NCI-H2196 treated with DMSO at 0.1 percent for 48 hours (cell line): Measurements from ENCODE around the gene RLN3.

Experiments used
- DNase-seq: peaks from one replicate; lab custom pipeline; 2025; ENCODE audit not compliant: unreplicated experiment; lab: John Stamatoyannopoulos, UW

The RLN3 gene

DNA sequence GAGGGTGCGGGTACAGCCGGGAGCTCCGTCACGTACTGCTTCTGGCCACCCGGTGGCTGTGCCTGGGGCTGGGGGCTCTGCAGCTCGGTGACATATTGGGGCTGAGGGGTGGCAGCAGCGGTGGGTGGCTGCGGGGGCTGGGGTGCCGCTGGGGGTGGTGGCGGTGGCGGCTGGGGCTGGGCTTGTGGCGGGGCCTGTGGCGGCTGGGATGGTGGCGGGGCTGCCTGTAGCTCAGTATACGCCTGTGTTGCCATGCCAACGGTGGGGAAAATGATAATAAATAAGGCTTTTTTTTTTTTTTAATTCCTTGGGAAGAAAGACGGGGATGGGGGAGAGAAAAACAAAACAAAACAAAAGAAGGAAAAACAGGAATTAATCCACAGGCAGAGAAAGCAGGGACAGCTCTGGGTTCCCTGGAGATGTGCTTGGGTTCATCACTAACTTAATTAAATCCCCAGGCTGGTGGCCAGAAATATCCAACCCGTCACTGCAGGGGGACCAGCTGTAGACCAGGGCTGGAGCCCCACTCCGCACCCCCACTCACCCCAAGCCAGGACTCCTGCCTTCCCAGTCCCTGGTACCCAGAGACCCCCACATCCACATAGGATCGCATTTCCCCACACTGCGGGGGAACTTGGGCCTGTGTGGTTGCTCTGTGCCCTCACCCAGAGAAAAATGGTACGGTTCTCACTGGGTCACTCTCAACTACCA is 34.2 kb upstream of the RLN3 start:
- no peak for DNase-seq

GRCh38 chr19:13995017-13995728 is 32.8 kb upstream of the RLN3 start:
- no peak for DNase-seq

DNA sequence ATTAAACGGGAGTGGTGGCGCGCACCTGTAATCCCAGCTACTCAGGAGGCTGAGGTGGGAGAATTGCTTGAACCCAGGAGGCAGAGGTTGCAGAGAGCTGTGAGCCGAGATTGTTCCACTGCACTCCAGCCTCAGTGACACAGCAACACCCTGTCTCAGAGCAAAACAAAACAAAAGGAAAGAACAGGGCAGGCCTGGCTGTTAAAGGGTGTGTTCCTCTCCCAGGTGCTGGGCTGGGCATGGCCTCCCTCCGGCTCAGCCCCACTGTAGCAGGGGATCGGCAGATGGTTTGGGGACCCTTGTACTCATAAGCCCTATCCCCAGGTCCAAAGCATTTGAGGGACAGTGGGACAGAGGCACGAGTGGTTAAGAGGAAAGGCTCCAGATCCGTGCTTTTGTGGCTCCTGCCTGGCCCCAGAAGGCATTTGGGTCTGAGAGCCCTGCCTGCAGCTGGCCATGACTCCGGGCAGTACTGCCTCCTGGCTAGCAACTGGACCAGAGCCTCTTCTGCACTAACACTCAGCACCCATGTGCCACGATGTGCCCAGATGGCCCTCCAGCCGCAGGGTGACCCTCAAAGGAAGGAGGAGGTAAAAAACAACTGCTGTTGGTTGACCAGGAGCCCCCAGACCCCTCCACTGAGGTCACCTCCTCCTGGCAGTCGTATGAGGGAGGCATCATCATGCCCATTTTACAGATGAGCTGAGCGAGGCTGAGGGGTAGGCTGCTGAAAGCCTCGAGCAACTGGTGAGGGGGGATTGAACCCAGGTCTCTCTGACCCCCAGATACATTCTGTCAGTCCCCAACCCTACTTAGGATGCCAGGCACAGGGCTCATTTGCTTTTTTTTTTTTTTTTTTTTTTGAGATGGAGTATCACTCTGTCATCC is 31.8 kb upstream of the RLN3 start:
- DNase-seq, result no peak

DNA sequence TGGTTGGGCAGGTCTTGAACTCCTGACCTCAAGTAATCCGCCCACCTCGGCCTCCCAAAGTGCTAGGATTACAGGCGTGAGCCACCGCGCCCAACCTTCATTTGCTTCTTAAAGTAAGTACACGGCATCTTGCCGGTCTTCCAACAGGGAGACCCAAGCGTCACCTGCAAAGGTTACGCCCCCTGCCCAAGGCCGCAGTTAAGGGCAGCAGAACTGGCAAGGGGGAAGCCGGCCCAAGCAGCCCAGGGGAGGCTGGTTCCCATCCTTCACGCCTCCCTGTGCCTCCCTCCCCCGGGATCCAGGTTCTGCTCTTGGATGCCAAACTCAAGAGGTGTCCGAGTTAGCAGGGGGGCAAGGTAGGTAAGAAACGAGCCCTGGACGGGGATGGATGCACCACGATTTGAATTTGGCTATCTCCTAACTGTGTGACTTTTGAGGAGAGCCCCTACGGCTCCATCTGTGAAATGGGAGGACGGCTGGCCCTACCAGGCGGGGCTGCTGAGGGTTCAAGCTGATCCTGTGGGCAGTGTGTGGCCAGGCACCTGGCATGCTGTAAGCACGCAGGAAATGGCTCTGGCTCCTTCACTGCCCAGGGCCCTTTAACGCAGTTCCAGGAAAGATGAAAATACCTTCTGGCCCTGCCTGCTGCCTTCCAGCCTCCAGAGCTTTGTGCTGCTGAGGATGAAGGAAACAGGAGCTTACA is 30.9 kb upstream of the RLN3 start:
- DNase-seq, result no peak

DNA sequence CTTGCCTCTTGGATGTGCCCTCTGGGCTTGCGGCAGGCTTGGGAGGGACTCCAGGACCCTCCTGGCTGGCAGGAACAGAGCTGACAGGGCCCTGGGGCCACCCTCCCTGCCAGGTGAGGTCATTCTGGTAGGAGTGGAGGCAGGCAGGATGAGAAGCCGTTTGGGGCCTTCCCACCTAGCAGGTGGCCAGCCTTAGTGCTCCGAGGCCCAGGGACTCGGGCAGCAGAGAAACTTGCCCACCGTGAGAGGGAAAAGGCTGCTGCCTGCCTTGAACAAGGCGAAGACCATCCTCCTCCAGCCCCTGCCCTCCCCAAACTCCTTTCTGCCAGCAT is 30.4 kb upstream of the RLN3 start:
- DNase-seq, result no peak

DNA sequence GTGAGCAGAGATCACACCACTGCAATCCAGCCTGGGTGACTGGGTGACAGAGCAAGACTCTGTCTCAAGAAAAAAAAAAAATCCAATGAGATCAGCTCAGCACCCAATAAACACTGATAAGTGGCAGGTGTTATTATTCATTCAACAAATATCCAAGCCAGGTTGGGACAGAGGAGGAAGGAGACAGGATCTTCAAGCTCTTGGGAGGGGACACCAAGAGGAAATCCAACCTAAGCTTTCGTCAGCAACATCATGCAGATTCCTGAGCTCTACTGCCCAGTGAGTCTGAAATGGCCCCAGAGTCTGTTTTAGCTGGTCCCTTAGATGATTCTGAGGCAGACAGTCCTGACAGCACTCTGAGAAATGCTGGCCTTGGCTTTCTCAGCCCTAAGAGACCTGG is 29.5 kb upstream of the RLN3 start:
- DNase-seq, result no peak

GRCh38 chr19:13999085-13999484 is 28.9 kb upstream of the RLN3 start:
- DNase-seq, result no peak

- DNase-seq, result no peak
Observed at GRCh38 chr19:14000691-14001375, 27.1 kb upstream of the RLN3 start.

DNA sequence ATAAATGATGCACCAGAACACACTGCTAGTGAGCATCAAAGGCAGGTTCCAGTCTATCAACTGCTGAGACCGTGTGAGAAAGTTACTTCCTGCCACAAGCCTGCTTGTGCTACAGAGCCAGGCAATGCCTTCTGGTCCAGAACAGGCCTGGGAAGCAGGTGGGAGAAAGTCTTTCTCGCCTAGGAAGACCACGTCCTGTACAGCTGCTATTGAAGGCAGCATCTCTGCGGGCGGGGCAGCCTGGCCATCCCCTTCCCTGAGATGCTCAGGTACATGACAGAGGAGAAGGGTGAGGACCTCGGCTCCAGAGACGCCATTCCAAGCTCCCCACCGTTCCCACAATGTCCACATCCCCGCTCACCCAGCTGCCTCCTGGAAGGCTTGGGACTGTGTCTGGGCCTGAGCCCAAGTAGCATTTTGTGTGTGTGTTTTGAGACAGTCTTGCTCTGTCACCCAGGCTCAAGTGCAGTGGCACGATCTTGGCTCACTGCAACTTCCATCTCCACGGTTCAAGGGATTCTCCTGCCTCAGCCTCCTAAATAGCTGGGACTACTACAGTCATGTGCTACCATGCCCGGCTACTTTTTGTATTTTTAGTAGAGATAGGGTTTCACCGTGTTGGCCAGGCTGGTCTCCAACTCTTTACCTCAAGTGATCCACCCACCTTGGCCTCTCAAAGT is 25.2 kb upstream of the RLN3 start:
- DNase-seq, result no peak

DNA sequence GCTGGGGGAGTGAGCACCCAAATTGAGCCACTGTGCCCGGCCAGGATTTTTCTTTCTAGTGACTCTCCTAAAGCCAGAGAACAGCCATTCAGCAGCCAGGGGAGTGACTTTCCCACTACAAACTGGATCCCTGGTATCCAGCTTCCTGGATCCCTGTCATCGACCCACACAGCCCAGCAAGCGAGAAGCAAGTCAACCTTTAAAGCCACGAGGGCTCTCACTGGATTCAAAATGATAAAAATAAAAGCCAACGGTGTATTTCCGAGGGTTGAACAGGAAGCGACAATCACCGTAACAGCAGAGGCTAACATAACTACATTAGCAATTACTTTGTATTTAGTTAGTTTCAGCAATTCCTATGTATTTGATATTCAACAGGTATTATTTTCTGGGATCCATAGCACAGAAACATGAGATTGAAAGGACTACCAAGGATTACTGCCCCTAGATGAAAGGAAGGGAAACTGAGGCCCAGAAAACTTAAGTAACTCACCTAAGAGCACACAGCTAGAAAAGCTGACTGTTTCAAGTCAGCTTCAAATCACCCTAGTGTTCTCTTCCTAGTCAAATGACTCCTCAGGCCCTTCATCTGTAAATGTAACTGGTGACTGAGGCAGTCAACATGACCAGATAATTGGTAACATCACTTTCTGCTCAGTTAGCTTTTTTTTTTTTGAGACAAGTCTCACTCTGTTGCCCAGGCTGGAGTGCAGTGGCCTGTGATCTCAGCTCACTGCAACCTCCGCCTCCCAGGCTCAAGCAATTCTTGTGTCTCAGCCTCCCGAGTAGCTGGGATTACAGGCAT is 24.5 kb upstream of the RLN3 start:
- DNase-seq, result no peak

DNA sequence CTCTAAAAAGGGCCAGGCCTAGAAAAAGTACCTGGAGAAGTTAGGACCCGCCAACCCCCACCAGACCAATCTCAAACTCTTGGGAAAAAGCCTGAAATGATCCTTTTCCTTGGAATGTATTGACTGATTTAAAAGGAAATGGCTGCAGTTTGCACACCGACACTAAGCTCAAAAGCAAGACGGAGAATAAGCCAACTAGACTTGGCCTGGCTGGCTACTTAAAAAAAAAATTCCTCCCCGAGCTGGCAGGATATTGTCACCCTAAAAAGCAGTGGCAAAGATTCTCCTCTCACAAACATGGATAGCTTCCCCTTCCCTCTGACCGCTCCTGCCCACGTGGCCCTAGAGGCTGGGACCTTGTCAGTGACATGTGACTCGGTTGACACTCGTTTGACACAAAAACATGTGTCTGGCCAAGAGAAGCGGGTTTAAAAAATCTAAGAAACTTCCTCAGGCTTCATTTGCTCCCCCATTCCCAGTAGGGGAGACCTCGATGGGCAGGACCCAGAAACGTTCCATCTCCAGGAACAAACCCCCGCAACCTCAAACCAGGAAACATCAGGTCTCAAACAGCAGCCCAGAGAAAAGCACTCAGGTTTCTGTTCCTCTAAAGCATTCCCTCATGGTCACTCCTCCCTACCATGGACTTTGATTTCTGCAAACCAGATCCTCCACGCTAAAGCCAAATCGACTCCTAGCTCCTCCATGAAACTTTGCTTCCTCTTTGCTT is 23.2 kb upstream of the RLN3 start:
- DNase-seq, result no peak

DNA sequence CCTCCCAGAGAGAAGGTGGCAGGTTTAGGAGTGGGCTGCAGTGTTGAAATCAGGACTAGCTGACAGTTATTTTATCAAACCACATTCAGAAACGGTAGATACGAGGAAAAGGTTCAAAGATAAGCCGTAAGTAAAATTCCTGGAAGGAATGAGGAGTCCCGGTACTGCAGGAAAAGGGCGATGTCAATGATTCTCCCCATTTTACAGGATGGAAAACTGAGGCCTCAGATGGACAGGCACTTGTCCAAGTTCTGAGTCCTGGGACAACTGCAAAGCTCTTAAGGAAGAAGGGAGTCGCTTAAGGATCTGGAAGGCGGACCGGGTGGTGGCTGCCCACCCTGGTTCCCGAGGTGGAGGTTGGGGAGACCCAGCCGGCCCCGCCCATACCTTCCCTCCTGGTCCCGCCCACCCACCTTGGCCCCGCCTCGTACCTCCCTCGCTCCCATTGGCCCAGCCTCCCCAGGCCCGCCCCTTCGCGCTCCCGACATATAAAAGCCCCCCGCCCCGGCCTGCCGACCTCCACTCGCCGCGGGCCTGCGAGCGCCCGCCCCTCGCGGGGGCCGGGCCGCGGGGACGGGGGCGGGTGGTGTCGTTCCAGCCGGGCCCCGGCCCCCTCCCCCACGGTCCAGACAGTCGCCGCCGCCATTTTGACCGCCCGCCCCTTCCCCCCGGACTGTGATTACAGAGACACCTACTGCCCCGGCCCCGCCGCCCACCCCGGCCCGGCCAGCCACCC is 22.4 kb upstream of the RLN3 start:
- DNase-seq, result peak; percentile 77

GRCh38 chr19:14006085-14006765 is 21.7 kb upstream of the RLN3 start, which contains the start of gene RFX1:
TSS of gene RFX1 (minus strand) at chr19:14006320. CDS start at chr19:13993843, 12,477 bp downstream.
- peak; percentile 99 for DNase-seq

DNA sequence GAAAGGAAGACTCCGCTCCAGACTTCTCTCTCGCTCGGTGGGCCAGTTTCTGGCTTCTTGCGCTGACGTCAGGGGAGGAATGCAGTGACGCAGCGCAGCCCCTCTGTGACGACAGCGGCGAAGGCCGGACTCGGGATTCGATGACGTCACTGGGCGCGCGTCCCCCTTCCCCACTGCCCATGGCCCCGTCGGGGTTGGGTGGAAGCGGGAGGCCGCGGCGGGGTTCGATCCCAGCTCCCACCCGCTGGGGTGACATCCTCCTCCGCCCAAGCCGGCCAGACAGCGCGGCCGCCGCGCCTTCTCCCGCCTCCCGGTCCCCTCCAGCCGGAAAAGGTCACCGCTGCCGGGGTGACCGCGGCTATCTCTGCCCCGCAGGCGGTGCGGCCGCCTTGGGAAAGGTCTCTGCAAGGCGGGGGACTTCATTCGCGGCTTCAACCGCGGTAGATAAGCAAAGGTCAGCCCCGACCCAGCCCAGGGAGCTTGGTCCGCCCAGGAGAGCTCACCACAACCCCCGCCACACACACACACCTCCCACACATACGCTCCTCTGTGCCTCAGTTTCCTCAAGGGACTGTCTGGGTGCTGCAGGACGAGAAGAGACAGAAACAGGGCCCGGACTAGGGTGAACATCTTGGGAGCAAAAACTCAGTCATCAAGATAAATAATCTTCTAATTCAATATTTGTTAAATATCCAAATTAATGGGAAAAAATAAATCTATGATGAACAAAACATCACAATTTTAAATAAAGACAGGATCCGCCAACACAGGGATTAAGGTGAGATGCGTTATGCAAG is 21.0 kb upstream of the RLN3 start:
- DNase-seq, result no peak

- no peak for DNase-seq
Observed at GRCh38 chr19:14012378-14012915, 15.5 kb upstream of the RLN3 start.

DNA sequence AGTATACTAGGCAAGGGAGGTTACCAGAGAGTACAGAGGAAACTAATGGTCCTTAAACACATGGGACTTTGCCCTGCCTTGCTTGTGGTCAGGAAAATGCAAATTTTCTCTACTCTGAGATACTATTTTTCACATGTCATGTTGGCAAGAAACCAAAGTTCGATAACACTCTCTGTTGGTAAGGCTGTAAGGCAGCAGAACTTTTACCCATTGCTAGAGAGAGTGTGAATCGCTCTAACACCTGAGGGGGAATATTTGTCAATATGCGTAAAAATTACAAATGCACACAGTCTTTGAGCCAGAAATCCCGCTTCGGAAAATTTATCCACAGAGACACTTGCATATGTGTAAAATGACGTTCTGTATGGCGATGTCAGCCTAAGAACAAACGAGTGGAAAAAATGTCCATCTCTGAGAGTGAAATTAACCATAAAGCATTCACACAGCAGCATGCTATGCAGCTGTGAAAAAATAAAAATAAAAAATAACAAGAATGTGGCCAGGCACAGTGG is 12.4 kb upstream of the RLN3 start:
- no peak for DNase-seq
